Astrocyte of the spinal cord (primary cell): ENCODE data around the gene DCP2.

ENCODE experiments used
- DNase-seq: peaks from one replicate; pipeline ENCODE4 v3.0.0; 2011; ENCODE audit warnings: low read depth, low spot score
- H3K4me3 ChIP-seq: 2 replicates; pipeline ENCODE4 v1.5.1; 2011; ENCODE audit warnings: low read depth, mild to moderate bottlenecking, low read length, moderate library complexity
- CTCF ChIP-seq: IDR thresholded peaks from 2 replicates; pipeline ENCODE4 v1.5.1; 2012; ENCODE audit warnings: low read depth, mild to moderate bottlenecking, low read length, inconsistent platforms
- in situ Hi-C: cut with HindIII; loops from 2 replicates; pipeline ENCODE4 v1.10.0; 2017; ENCODE audit warnings: low sequenced_read_pairs

The DCP2 gene

GRCh38 chr5:112976432-112977309 lies at the start of gene DCP2:
DCP2 (plus strand) TSS chr5:112976798; CDS start chr5:112976934, 136 bp downstream.
- TF ChIP-seq CTCF: no peak
- DNase-seq: peak; percentile 99
- in situ Hi-C loops: no loop called here
- peak within 1 kb of the TSS; percentile 95 for H3K4me3 ChIP-seq

DNA sequence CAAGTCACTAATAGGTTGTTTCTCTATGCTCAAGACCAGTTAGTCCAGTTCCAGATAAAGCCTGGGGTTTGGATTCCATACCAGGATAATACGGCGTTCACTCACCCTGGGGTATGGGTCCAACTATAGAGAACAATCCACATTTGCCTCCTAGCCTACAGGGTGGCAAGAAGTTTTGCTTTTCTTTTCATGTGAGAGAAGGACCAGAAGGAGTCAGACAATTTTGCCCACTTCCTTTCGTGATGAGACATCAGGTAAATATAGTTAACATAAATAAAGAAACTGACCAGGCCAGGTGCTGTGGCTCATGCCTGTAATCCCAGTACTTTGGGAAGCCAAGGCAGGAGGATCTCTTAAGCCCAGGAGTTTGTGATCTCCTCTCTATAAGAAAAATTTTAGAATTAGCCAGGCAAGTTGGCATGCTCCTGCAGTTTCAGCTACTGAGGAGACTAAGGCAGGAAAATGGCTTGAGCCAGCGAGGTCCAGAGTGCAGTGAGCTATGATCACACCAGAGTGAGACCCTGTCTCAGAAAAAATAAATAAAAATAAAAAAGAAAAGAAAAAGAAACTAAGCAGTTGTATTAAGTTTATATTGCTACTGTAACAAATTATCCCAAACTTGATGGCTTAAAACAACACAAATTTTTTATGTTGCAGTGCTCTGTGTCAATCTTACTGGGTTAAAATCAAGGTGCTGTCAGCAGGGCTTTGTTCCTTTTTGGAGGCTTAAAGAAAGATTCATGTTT lies 47.1 kb upstream of the DCP2 start:
- DNase-seq: no peak
- TF ChIP-seq CTCF: no peak
- in situ Hi-C loops: no loop called here
- H3K4me3 ChIP-seq: no peak overlapping the region

DNA sequence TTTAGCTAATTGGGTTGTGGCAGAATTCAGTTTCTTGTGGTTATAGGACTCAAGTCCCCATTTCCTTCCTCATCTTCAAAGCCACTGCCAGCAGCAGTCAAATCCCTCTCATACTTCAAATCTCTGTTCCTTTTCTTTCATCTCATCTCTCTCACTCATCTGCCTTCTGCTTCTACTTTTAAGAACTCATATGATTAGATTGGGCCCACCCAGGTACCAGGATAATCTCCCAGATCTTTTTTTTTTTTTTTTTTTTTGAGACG lies 46.6 kb upstream of the DCP2 start:
- DNase-seq: no peak
- in situ Hi-C loops: no loop called here
- H3K4me3 ChIP-seq: no peak overlapping the region
- no peak for TF ChIP-seq CTCF

- in situ Hi-C loops: no loop called here
- no peak overlapping the region for H3K4me3 ChIP-seq
- no peak for TF ChIP-seq CTCF
Measured at GRCh38 chr5:112931473-112931872, 45.1 kb upstream of the DCP2 start.

DNA sequence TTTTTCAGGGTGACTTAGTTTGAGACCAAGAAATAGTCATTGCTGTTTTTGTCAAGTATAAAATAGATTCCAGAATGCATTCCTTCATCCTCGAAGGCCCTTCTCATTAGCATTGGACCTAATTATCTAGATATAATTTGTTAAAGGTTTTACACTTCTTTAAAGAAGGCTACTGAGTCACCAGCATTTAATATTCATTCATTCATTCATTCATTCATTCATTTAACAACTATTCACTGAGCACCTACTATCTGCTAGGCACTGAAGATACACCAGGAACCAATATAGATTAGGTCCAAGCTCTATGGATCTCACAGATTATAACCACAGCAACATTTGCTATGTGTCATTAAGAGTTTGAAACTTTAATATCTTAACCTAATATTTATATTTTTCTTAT lies 43.5 kb upstream of the DCP2 start:
- TF ChIP-seq CTCF: no peak
- in situ Hi-C loops: no loop called here
- no peak for DNase-seq
- no peak overlapping the region for H3K4me3 ChIP-seq

More at GRCh38 chr5:112931473-112931872, 45.1 kb upstream of the DCP2 start:
- no peak for DNase-seq

GRCh38 chr5:112933651-112934365 lies 42.8 kb upstream of the DCP2 start:
- TF ChIP-seq CTCF: no peak
- H3K4me3 ChIP-seq: no peak overlapping the region
- in situ Hi-C loops: no loop called here
- peak; percentile 58 for DNase-seq
